Activated CD8-positive, alpha-beta memory T cell treated with anti-CD3 and anti-CD28 coated beads, Interleukin-2, amount 50 U/mL, for 1 hour (primary cell): ENCODE data around the gene CES5A.
"Not testable (repeated sequence)": the region's sequence is repeated elsewhere in the genome, so short reads cannot be mapped to it uniquely, and the experiment has no call there.

Experiments used
- DNase-seq: peaks from one replicate; pipeline ENCODE4 v3.0.0-alpha.2; 2020; ENCODE audit errors: extremely low read depth

The CES5A gene

GRCh38 chr16:55873122-55873521, 2.1 kb downstream of the CES5A start:
- no peak for DNase-seq

DNA sequence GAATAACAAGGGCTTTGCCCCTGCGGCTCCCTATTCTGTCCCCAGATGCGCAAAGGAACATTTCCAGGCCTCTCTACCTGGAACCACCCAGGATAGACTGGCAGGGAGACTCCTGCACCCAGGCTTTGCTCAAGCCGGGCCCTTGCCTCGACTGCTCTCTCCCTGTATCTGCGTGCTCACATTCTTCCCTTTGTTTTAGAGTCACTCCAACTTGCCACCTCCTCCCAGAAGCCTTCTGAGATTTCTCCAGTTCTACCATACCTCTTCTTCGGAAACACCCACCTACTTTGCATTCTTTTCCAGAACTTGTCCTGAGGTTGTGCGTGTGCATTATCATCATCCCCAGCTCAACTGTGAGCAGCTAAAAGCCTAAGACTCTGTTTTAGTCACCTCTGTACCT, 3.0 kb downstream of the CES5A start:
- no peak for DNase-seq

- no peak for DNase-seq
These were observed 3.6 kb downstream of the CES5A start for GRCh38 chr16:55871411-55872038.

DNA sequence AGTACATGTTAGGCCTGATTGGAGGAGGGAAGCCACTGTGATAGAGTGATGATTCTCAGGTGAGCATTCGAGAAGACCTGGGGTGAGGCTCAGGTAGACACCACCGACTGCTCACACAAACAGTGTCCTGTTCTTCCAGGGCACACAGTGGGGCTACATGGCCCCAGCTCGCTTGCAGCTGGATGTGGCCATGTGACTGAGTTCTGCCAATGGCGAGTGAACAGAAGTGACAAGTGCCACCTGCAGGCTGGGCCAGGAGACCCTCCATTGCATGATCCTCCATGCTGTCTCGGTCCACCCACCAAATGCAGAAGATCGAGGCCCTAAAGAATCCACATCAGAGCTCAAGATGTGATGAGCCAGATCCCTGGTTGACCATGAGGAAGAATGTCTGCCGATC, 6.2 kb downstream of the CES5A start:
- no peak for DNase-seq

GRCh38 chr16:55868137-55868536, 7.0 kb downstream of the CES5A start:
- no peak for DNase-seq

GRCh38 chr16:55861288-55861687, 13.9 kb downstream of the CES5A start:
- no peak for DNase-seq

GRCh38 chr16:55857650-55858049, 17.5 kb downstream of the CES5A start:
- not testable (repeated sequence) for DNase-seq

DNA sequence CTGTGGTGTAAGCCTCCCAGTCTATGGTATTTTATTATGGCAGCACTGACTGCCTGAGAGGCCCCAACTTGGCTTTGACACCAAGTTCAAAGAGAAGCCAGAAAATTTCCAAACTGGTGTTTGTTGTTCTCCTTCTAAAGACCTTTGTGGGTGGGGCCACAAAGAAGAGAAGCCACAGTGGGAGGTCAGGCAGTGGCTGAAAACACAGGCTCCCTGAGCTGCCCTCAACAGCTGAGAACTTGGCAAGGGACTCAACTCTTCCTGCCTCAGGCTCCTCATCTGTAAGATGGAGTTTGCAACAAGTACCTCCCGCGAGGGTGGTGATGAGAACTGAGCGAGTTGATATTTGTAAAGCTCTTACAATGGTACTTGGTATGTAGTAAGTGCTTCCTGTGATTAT, 18.2 kb downstream of the CES5A start:
- no peak for DNase-seq

DNA sequence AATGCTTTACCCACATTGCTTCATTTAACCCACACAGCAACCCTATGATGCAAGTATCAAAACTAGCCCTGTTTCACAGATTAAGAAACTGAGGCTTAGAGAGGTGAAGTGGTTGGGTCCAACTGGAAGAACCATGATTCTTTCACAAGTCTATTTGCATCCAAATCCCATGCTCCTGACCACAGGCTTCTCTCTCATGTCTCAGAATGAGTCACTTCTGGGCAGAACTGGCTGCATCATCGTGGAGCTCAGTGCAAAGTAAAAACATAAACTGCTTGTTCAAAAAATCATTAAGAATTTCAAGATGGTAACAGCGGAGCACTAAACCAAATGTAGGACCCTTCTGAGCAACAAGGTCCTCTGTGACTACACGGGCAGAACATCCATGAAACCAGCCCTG, 22.1 kb downstream of the CES5A start:
- no peak for DNase-seq

DNA sequence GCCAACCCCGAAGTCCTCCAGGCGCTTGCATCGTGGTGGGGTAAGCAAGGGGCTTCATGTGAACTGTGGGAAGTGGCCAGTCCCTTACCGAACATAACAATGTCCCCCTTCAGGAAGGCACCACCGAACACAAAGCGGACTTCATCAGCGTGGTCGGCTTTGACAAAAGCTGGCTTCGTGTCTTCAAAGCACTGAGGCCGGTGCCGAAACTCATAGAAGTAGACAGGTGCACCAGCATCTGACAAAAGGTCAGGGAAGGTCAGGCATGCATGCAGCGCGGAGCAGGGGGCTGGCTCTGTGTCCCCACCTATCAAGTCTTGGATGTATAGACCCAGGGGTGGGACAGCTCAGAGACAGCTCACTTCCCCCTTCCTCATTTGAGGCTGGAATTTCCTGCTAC, 25.6 kb downstream of the CES5A start:
- no peak for DNase-seq

GRCh38 chr16:55846598-55847346, 28.4 kb downstream of the CES5A start:
- no peak for DNase-seq

- no peak for DNase-seq
These were observed 32.1 kb downstream of the CES5A start for GRCh38 chr16:55843105-55843395.

GRCh38 chr16:55842369-55843104, 32.6 kb downstream of the CES5A start:
- DNase-seq, result no peak

DNA sequence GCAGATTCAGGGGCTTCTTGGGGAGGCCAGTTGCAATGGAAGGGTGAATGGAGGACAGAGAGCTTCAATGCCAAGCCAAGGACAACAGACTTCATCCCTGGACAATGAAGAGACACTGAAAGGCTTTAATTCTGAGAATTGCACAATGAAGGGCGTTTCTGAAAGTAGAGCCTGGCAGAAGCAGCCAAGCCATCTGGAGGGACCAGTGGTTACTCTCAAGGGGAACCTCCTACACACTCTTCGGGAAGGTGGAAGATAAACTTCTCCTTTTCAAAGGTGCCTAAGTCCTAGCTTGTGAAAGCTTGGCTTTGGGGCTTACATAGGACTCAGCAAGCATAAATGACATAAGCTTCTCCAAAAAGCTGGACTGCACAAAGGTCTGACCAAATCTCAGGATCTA, 36.1 kb downstream of the CES5A start:
- no peak for DNase-seq

- no peak for DNase-seq
These were observed 39.0 kb downstream of the CES5A start for GRCh38 chr16:55836158-55836611.

DNA sequence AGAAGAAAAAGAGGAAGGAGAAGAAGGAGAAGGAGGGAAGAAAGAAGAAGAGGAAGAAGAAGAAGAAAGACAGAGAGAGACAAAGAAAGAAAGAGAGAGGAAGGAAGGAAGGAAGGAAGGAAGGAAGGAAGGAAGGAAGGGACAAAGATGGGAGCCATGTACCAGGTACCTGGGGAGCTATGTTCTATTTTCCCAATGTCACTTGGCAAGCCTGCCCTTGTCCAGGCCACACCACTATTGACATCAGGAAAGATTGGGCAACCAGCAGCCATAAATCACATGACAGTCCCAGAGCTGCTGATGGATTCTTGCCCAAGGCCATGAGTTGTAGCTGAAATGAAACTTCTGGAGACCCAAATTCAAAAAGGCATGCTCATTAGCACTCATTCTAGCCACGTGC, 39.6 kb downstream of the CES5A start:
- no peak for DNase-seq

DNA sequence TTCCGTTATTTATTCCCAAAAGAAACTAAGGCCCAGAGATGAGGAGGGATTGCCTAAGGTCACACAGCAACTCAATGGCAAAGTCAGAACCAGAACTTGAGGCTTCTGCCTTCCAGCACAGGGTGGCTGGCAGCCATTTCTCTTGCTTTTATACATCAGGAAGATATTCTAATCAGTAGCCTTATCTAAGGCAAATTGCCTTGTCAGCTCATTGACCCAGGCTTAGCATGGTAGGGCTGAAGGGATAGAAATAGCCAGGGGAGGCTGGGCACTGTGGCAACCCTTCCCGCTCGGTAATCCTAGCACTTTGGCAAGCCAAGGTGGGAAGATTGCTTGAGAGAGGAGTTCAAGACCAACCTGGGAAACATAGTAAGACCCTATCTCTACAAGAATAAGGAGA, 40.0 kb downstream of the CES5A start:
- not testable (repeated sequence) for DNase-seq

DNA sequence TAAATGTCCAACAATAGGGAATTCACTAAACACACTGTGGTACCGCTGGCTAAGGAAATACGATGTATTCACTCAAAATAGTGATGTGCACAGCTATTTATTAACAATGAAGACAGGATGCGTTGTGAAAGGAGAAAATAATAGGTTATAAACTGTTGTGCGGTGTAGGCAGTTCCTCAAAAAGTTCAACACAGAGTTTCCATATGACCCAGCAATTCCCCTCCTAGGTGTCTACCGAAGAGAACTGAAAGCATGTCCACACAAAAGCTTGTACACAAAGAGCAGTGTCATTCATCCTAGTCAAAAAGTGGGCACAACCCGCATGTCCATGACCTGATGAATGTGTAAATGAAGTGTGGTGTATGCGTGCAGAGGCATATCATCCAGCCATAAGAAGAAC, 41.1 kb downstream of the CES5A start:
- no peak for DNase-seq

DNA sequence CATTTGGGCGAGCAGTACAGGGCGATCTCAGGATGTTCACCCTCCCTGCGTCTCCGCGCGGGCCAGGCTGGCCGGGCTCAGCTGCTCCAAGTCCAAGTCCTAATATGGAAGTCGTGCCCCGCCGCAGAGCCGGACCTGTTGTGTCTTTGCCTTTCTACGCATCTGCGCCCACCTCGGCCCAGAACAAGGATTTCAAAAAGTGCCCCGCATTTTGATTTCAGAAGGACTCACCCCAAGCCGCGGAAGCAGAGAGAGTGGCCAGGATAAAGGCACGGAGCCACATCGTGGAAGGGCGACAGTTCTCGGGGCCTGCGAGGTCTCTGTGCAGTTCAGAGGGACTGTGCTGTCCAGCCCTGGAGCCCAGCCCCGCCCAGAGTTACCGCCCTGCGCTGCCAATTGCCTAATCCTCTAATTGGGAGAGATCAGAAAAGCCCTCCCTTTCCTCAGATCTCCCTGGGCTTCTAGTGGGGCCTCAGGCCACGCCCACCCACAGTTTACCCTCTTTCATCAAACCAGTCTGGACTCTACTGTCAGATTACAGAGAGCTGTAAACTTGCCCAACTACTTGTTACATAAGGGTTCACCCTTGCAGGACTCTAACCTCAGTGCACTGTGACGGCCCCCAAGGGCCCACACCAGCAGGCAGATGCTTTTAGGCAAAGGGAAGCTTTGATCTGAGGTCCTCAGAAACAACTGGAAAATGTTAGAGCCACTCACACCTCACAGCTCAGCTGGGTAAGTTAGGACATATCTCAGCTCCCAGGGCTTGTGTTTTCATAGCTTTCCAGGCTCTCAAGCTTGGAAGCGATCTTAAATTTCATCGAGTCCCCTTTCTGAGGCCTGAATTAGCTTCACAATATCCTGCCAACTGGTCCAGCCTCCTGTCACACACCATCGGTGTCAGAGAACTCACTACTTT, 42.1 kb downstream of the CES5A start, which contains the start of gene CES1:
Gene CES1, minus strand, starts transcription at position 324 of the 919 bp plus-strand sequence. Its CDS starts 41 bp downstream, at position 283.
- DNase-seq, result no peak

- DNase-seq, result no peak
These were observed 42.8 kb downstream of the CES5A start for GRCh38 chr16:55832425-55832772.

- DNase-seq, result no peak
These were observed 44.4 kb downstream of the CES5A start for GRCh38 chr16:55830658-55831294.
